ENCODE measurements around the gene TUBA1B.

- TF ChIP-seq ZNF3 (CRISPR knock-in tag; IDR thresholded peaks at IDR 0.05) (no peak), HCFC1 (IDR thresholded peaks at IDR 0.05; ENCODE audit: low read depth, low read length) (no peak), AFF4 (CRISPR knock-in tag; IDR thresholded peaks at IDR 0.05) (no peak), CBFB (CRISPR knock-in tag; IDR thresholded peaks at IDR 0.05) (no peak)
Measured at GRCh38 chr12:49165114-49165513, 33.9 kb upstream of the TUBA1B start.
